ENCODE measurements around the gene LKAAEAR1. TPM values are rescaled to one million over a fixed set of nuclear protein-coding genes. Genes with fewer than 3 reads are reported as not detected.
A peak's percentile ranks its signal among the peaks of the same experiment; 100 is the strongest.

LKAAEAR1 gene
- total RNA-seq, 2 donors from 2014 or later, result 10.2 TPM; not detected in 1

GRCh38 chr20:64039293-64040160, 44.7 kb downstream of the LKAAEAR1 start:
- Histone ChIP-seq H3K4me1 (replicated peaks) (peaks cover 3% of the 10 kb centered on the region), H3K36me3 (no peaks in the 10 kb centered on the region), H3K9me3 (no peaks in the 10 kb centered on the region), H3K4me3 (peak overlapping the region; percentile 28 to 35), H3K27ac (peak overlapping the region in 1 of 2 donors; percentile 51), H3K27me3 (replicated peaks; ENCODE audit: insufficient read depth) (no peaks in the 10 kb centered on the region)
- TF ChIP-seq POLR2AphosphoS5 (IDR thresholded peaks at IDR 0.05), result no peak
- no peak for TF ChIP-seq POLR2A (IDR thresholded peaks at IDR 0.05)
- no peak for TF ChIP-seq CTCF (IDR thresholded peaks at IDR 0.05)
- intact Hi-C loops (cut with DNase I), result loop anchor here (2.0 kb wide), 1 partner anchor 81 kb away; no protein-coding TSS in a partner anchor
- 21% methylated on average over 13 of the region's 17 CpGs for WGBS
- no peak for DNase-seq (ENCODE audit: low spot score)

- Histone ChIP-seq H3K4me1 (replicated peaks) (peaks cover 3% of the 10 kb centered on the region), H3K27me3 (replicated peaks; ENCODE audit: insufficient read depth) (no peaks in the 10 kb centered on the region), H3K4me3 (peak overlapping the region; percentile 28 to 35), H3K9me3 (no peaks in the 10 kb centered on the region), H3K27ac (peak overlapping the region; percentile 38 to 51), H3K36me3 (no peaks in the 10 kb centered on the region)
- DNase-seq (ENCODE audit: low spot score), result peak; percentile 54
- TF ChIP-seq CTCF (IDR thresholded peaks at IDR 0.05) (peak in 3 of 4 experiments; percentile 30 to 62 (median 51)), POLR2AphosphoS5 (IDR thresholded peaks at IDR 0.05) (no peak), POLR2A (IDR thresholded peaks at IDR 0.05) (no peak)
- intact Hi-C loops (cut with DNase I), result loop anchor here (2.0 kb wide), 1 partner anchor 82 kb away; no protein-coding TSS in a partner anchor
- WGBS, result 2% methylated on average over 68 of the region's 91 CpGs
Measured at GRCh38 chr20:64038565-64039292, 45.5 kb downstream of the LKAAEAR1 start.

GRCh38 chr20:64038224-64038564, 46.0 kb downstream of the LKAAEAR1 start:
- no peaks in the 10 kb centered on the region for H3K9me3 ChIP-seq
- intact Hi-C loops (cut with DNase I), result loop anchor here (2.0 kb wide), 1 partner anchor 83 kb away; no protein-coding TSS in a partner anchor
- peak overlapping the region in 1 of 2 donors; percentile 35 for H3K4me3 ChIP-seq
- H3K36me3 ChIP-seq, result no peaks in the 10 kb centered on the region
- WGBS, result 0% methylated on average over 3 of the region's 30 CpGs
- no peaks in the 10 kb centered on the region for H3K27me3 ChIP-seq (replicated peaks; ENCODE audit: insufficient read depth)
- H3K27ac ChIP-seq, result no peak overlapping the region
- DNase-seq (ENCODE audit: low spot score), result no peak
- TF ChIP-seq CTCF (IDR thresholded peaks at IDR 0.05) (no peak), POLR2AphosphoS5 (IDR thresholded peaks at IDR 0.05) (no peak), POLR2A (IDR thresholded peaks at IDR 0.05) (no peak)
- H3K4me1 ChIP-seq (replicated peaks), result peaks cover 3% of the 10 kb centered on the region

- H3K27me3 ChIP-seq (replicated peaks; ENCODE audit: insufficient read depth), result no peaks in the 10 kb centered on the region
- intact Hi-C loops (cut with DNase I), result loop anchor here (2.0 kb wide), 1 partner anchor 83 kb away; no protein-coding TSS in a partner anchor
- H3K36me3 ChIP-seq, result no peaks in the 10 kb centered on the region
- H3K4me1 ChIP-seq (replicated peaks), result peaks cover 3% of the 10 kb centered on the region
- 9% methylated on average over 36 of the region's 36 CpGs for WGBS
- TF ChIP-seq POLR2AphosphoS5 (IDR thresholded peaks at IDR 0.05) (no peak), POLR2A (IDR thresholded peaks at IDR 0.05) (no peak), CTCF (IDR thresholded peaks at IDR 0.05) (no peak)
- no peak for DNase-seq (ENCODE audit: low spot score)
- no peak overlapping the region for H3K27ac ChIP-seq
- no peak overlapping the region for H3K4me3 ChIP-seq
- no peaks in the 10 kb centered on the region for H3K9me3 ChIP-seq
Measured at GRCh38 chr20:64037498-64038213, 46.5 kb downstream of the LKAAEAR1 start.
